H9 (cell line): ENCODE results near the gene CELF3. TPM values are rescaled to one million over a fixed set of nuclear protein-coding genes. Genes with fewer than 3 reads are reported as not detected.

Experiments
- DNase-seq: peaks from one replicate; pipeline ENCODE4 v3.0.0-alpha.2; 2017
- H2AFZ ChIP-seq: one replicate; pipeline ENCODE4 v1.6.1; 2013; ENCODE audit warnings: mild to moderate bottlenecking, low read length, control low read depth, moderate library complexity
- H2AK5ac ChIP-seq: 2 replicates; pipeline ENCODE4 v1.6.1; 2013; ENCODE audit warnings: low read length, control low read depth, mixed read lengths; ENCODE audit not compliant: insufficient read length
- H2BK120ac ChIP-seq: one replicate; pipeline ENCODE4 v1.6.1; 2013; ENCODE audit warnings: low read depth, mild to moderate bottlenecking, low read length, control low read depth, inconsistent platforms; ENCODE audit not compliant: poor library complexity, severe bottlenecking
- H2BK12ac ChIP-seq: 2 replicates; pipeline ENCODE4 v1.6.1; 2013; ENCODE audit warnings: low read length, control low read depth, mixed read lengths, low read depth; ENCODE audit not compliant: insufficient read length
- H2BK15ac ChIP-seq: 2 replicates; pipeline ENCODE4 v1.6.1; 2013; ENCODE audit warnings: low read depth, low read length, control low read depth
- H2BK20ac ChIP-seq: one replicate; pipeline ENCODE4 v1.6.1; 2013; ENCODE audit warnings: low read depth, mild to moderate bottlenecking, low read length, control low read depth, inconsistent platforms; ENCODE audit not compliant: poor library complexity, severe bottlenecking
- H2BK5ac ChIP-seq: 2 replicates; pipeline ENCODE4 v1.6.1; 2013; ENCODE audit warnings: low read length, control low read depth, mixed read lengths; ENCODE audit not compliant: insufficient read length
- H3K14ac ChIP-seq: 2 replicates; pipeline ENCODE4 v1.6.1; 2013; ENCODE audit warnings: low read length, control low read depth; ENCODE audit not compliant: insufficient read depth
- H3K18ac ChIP-seq: 2 replicates; pipeline ENCODE4 v1.6.1; 2013; ENCODE audit warnings: low read depth, mild to moderate bottlenecking, mixed read lengths, low read length, control low read depth; ENCODE audit not compliant: insufficient read length
- H3K23ac ChIP-seq: 2 replicates; pipeline ENCODE4 v1.6.1; 2013; ENCODE audit warnings: low read length, control low read depth, mixed read lengths, low read depth; ENCODE audit not compliant: insufficient read length
- H3K23me2 ChIP-seq: 2 replicates; pipeline ENCODE4 v1.6.1; 2013; ENCODE audit warnings: low read depth, mild to moderate bottlenecking, mixed read lengths, low read length, control low read depth; ENCODE audit not compliant: insufficient read length, poor library complexity, severe bottlenecking
- H3K27ac ChIP-seq: 2 replicates; pipeline ENCODE4 v1.5.1; 2013; ENCODE audit warnings: low read length, control low read depth, mixed read lengths, low read depth; ENCODE audit not compliant: insufficient read length
- H3K27me3 ChIP-seq: 2 replicates; pipeline ENCODE4 v1.6.1; 2013; ENCODE audit warnings: low read length, control low read depth, inconsistent platforms; ENCODE audit not compliant: insufficient read depth
- H3K4ac ChIP-seq: 2 replicates; pipeline ENCODE4 v1.6.1; 2013; ENCODE audit warnings: low read depth, mild to moderate bottlenecking, control low read depth, inconsistent platforms, low read length, moderate library complexity
- H3K4me1 ChIP-seq: 2 replicates; pipeline ENCODE4 v1.6.1; 2013; ENCODE audit warnings: low read length, control low read depth, inconsistent platforms; ENCODE audit not compliant: insufficient read depth
- H3K4me2 ChIP-seq: 2 replicates; pipeline ENCODE4 v1.6.1; 2013; ENCODE audit warnings: low read length, control low read depth, mixed read lengths; ENCODE audit not compliant: insufficient read length, insufficient read depth
- H3K56ac ChIP-seq: 2 replicates; pipeline ENCODE4 v1.6.1; 2013; ENCODE audit warnings: low read depth, mild to moderate bottlenecking, mixed read lengths, low read length, control low read depth; ENCODE audit not compliant: insufficient read length
- H3K79me1 ChIP-seq: 2 replicates; pipeline ENCODE4 v1.6.1; 2013; ENCODE audit warnings: low read depth, mild to moderate bottlenecking, moderate library complexity, low read length, control low read depth, inconsistent platforms; ENCODE audit not compliant: insufficient read depth, poor library complexity, severe bottlenecking
- H3K79me2 ChIP-seq: 2 replicates; pipeline ENCODE4 v1.6.1; 2013; ENCODE audit warnings: low read length, control low read depth, inconsistent platforms; ENCODE audit not compliant: insufficient read depth
- H3K9ac ChIP-seq: 2 replicates; pipeline ENCODE4 v1.6.1; 2013; ENCODE audit warnings: low read length, control low read depth, mixed read lengths; ENCODE audit not compliant: insufficient read length; ENCODE audit errors: extremely low read depth
- H3K9me3 ChIP-seq: one replicate; pipeline ENCODE4 v1.6.1; 2013; ENCODE audit warnings: low read depth, low read length, inconsistent platforms; ENCODE audit not compliant: control insufficient read depth
- H3T11ph ChIP-seq: one replicate; pipeline ENCODE4 v1.6.1; 2013; ENCODE audit warnings: mild to moderate bottlenecking, low read length, control low read depth, inconsistent platforms
- H4K20me1 ChIP-seq: one replicate; pipeline ENCODE4 v1.6.1; 2013; ENCODE audit not compliant: control insufficient read depth, insufficient read length, insufficient read depth
- H4K5ac ChIP-seq: 2 replicates; pipeline ENCODE4 v1.6.1; 2013; ENCODE audit warnings: low read depth, mild to moderate bottlenecking, mixed read lengths, low read length, control low read depth; ENCODE audit not compliant: insufficient read length
- H4K8ac ChIP-seq: replicated peaks from 2 replicates; pipeline ENCODE4 v1.6.1; 2013; ENCODE audit warnings: low read length, control low read depth, mixed read lengths, low read depth; ENCODE audit not compliant: insufficient read length
- H4K91ac ChIP-seq: 2 replicates; pipeline ENCODE4 v1.6.1; 2013; ENCODE audit warnings: low read depth, mild to moderate bottlenecking, moderate library complexity, mixed read lengths, low read length, control low read depth; ENCODE audit not compliant: insufficient read length
- H3K27ac Mint-ChIP-seq, 3 experiments: 2 replicates in 2 of 3; 3 replicates in 1 of 3; pipeline ENCODE4 v1.8.0; 2020 to 2021; ENCODE audit warnings: mixed read lengths in 3 of 3, mild to moderate bottlenecking in 1 of 3, moderate library complexity in 1 of 3
- H3K27me3 Mint-ChIP-seq: 2 replicates; pipeline ENCODE4 v1.8.0; 2021; ENCODE audit warnings: low read depth, mild to moderate bottlenecking, moderate library complexity, mixed read lengths
- H3K36me3 Mint-ChIP-seq, 3 experiments: 2 replicates in 2 of 3; 3 replicates in 1 of 3; pipeline ENCODE4 v1.8.0; 2020 to 2021; ENCODE audit warnings: low read depth in 3 of 3, mixed read lengths in 3 of 3; ENCODE audit not compliant: insufficient read depth in 1 of 3
- H3K4me1 Mint-ChIP-seq, 2 experiments: 2 replicates each; pipeline ENCODE4 v1.8.0; 2020; ENCODE audit warnings: mixed read lengths in 2 of 2
- H3K4me3 Mint-ChIP-seq, 2 experiments: 2 replicates in 1 of 2; 3 replicates in 1 of 2; pipeline ENCODE4 v1.8.0; 2020 to 2021; ENCODE audit warnings: mild to moderate bottlenecking in 2 of 2, mixed read lengths in 2 of 2, moderate library complexity in 1 of 2
- H3K9me3 Mint-ChIP-seq, 2 experiments: 2 replicates in 1 of 2; 3 replicates in 1 of 2; pipeline ENCODE4 v1.8.0; 2020; ENCODE audit warnings: mild to moderate bottlenecking in 2 of 2, mixed read lengths in 2 of 2, moderate library complexity in 1 of 2
- CTCF ChIP-seq: fragments of 200-600 bp; sonication (generic); conservative IDR thresholded peaks from 3 replicates; pipeline ENCODE4 v1.8.0; 2021; ENCODE audit warnings: antibody characterized with exemption, mild to moderate bottlenecking
- WGBS: extraction: QIAGEN DNeasy Blood & Tissue Kit; methylation state at CpG from one replicate; pipeline ENCODE4 v1.1.7; 2013; ENCODE audit warnings: missing lambda C conversion rate, low lambda C conversion rate, mixed read lengths; ENCODE audit not compliant: insufficient read length; ENCODE audit errors: extremely low coverage; 5-methylcytosine and 5-hydroxymethylcytosine counted together
- total RNA-seq: library from RNA; stranded (reverse); gene quantifications from 2 replicates; pipeline ENCODE4 v1.2.1, GENCODE V29; 2021

CELF3 gene
- total RNA-seq, 1 experiment from 2014 or later, result 0.90 TPM

- peaks cover 0 to 4% of the 10 kb centered on the region in 2 experiments; a peak in 2 of 5 replicates for H3K9me3 Mint-ChIP-seq
- no CpG with 5 or more reads among the region's 3 CpGs for whole genome bisulfite sequencing
- 0 out of 4 replicates have a peak, but pooled peaks cover 0 to 2% of the 10 kb centered on the region in 2 experiments for H3K4me1 Mint-ChIP-seq
- Histone ChIP-seq H3K23ac (no peak overlapping the region), H3K4me1 (no peaks in the 10 kb centered on the region), H2BK5ac (no peak overlapping the region), H3K9ac (no peak overlapping the region), H3K18ac (no peak overlapping the region), H3K23me2 (no peaks in the 10 kb centered on the region), H3K4ac (no peak overlapping the region), H3K4me2 (no peak overlapping the region), H3K27me3 (no peaks in the 10 kb centered on the region), H2AK5ac (no peak overlapping the region), H4K5ac (no peak overlapping the region), H2AFZ (no peak overlapping the region), H3K27ac (no peak overlapping the region), H4K20me1 (no peaks in the 10 kb centered on the region), H3K14ac (no peak overlapping the region), H2BK12ac (no peak overlapping the region), H3K79me2 (no peaks in the 10 kb centered on the region), H4K8ac (no peak overlapping the region), H2BK15ac (no peak overlapping the region), H2BK120ac (no peak overlapping the region), H3K9me3 (no peaks in the 10 kb centered on the region), H4K91ac (no peak overlapping the region), H3K79me1 (no peaks in the 10 kb centered on the region), H3T11ph (no peak overlapping the region), H2BK20ac (no peak overlapping the region), H3K56ac (no peak overlapping the region)
- H3K36me3 Mint-ChIP-seq, result peaks cover 27 to 39% (median 33%) of the 10 kb centered on the region in 3 experiments
- H3K4me3 Mint-ChIP-seq, result no peak overlapping the region
- H3K27ac Mint-ChIP-seq, result no peak overlapping the region
- TF ChIP-seq CTCF, result no peak
- H3K27me3 Mint-ChIP-seq, result no peaks in the 10 kb centered on the region
- no peak for DNase-seq
These were observed 48.5 kb downstream of the CELF3 start for GRCh38 chr1:151668090-151668489.
